ENCODE data around the gene IL16.
"Not testable (repeated sequence)": the region's sequence is repeated elsewhere in the genome, so short reads cannot be mapped to it uniquely, and the experiment has no call there.

IL16 gene

GRCh38 chr15:81206018-81206417 lies 9.3 kb downstream of the IL16 start:
- H3K4me2 ChIP-seq (ENCODE audit: low read length), result no peak overlapping the region
- no peak overlapping the region for H3K9ac ChIP-seq
- H3K36me3 ChIP-seq (ENCODE audit: control insufficient read depth, insufficient read depth, low read length), result no peaks in the 10 kb centered on the region
- H2AFZ ChIP-seq, result no peak overlapping the region
- H3K4me1 ChIP-seq, result no peaks in the 10 kb centered on the region
- H3K4me3 ChIP-seq (ENCODE audit: low read depth, low read length), result no peak overlapping the region
- TF ChIP-seq CTCF (IDR thresholded peaks at IDR 0.05), result no peak
- no peaks in the 10 kb centered on the region for H3K27me3 ChIP-seq (ENCODE audit: control insufficient read depth, insufficient read depth, low read length)
- H3K27ac ChIP-seq, result no peak overlapping the region
- no peaks in the 10 kb centered on the region for H3K9me3 ChIP-seq (ENCODE audit: control insufficient read depth, low read length)
- H3K79me2 ChIP-seq, result no peaks in the 10 kb centered on the region

- H3K4me1 ChIP-seq; H3K9ac ChIP-seq; H3K27me3 ChIP-seq (ENCODE audit: control insufficient read depth, insufficient read depth, low read length); H3K36me3 ChIP-seq (ENCODE audit: control insufficient read depth, insufficient read depth, low read length); H2AFZ ChIP-seq; H3K9me3 ChIP-seq (ENCODE audit: control insufficient read depth, low read length); H3K4me2 ChIP-seq (ENCODE audit: low read length); H3K27ac ChIP-seq; H3K79me2 ChIP-seq; H3K4me3 ChIP-seq (ENCODE audit: low read depth, low read length): not testable (repeated sequence)
These were observed 11.3 kb downstream of the IL16 start for GRCh38 chr15:81207987-81208386.

- H3K36me3 ChIP-seq (ENCODE audit: control insufficient read depth, insufficient read depth, low read length), result no peaks in the 10 kb centered on the region
These were observed 13.0 kb downstream of the IL16 start for GRCh38 chr15:81209635-81210034.

GRCh38 chr15:81211376-81211775 lies 14.7 kb downstream of the IL16 start:
- H3K27me3 ChIP-seq (ENCODE audit: control insufficient read depth, insufficient read depth, low read length), result no peaks in the 10 kb centered on the region
- no peaks in the 10 kb centered on the region for H3K79me2 ChIP-seq
- no peak overlapping the region for H2AFZ ChIP-seq
- no peak overlapping the region for H3K9ac ChIP-seq
- H3K27ac ChIP-seq, result no peak overlapping the region
- H3K4me1 ChIP-seq, result no peaks in the 10 kb centered on the region
- no peak for TF ChIP-seq CTCF (IDR thresholded peaks at IDR 0.05)
- no peak overlapping the region for H3K4me2 ChIP-seq (ENCODE audit: low read length)
- no peak overlapping the region for H3K4me3 ChIP-seq (ENCODE audit: low read depth, low read length)
- no peaks in the 10 kb centered on the region for H3K9me3 ChIP-seq (ENCODE audit: control insufficient read depth, low read length)
- H3K36me3 ChIP-seq (ENCODE audit: control insufficient read depth, insufficient read depth, low read length), result no peaks in the 10 kb centered on the region

More at GRCh38 chr15:81209635-81210034, 13.0 kb downstream of the IL16 start:
- Histone ChIP-seq H3K4me2 (ENCODE audit: low read length) (no peak overlapping the region), H3K27ac (no peak overlapping the region), H3K4me1 (no peaks in the 10 kb centered on the region), H3K9me3 (ENCODE audit: control insufficient read depth, low read length) (no peaks in the 10 kb centered on the region), H3K9ac (no peak overlapping the region), H2AFZ (no peak overlapping the region), H3K27me3 (ENCODE audit: control insufficient read depth, insufficient read depth, low read length) (no peaks in the 10 kb centered on the region), H3K4me3 (ENCODE audit: low read depth, low read length) (no peak overlapping the region), H3K79me2 (no peaks in the 10 kb centered on the region)
- TF ChIP-seq CTCF (IDR thresholded peaks at IDR 0.05), result no peak

- H3K4me2 ChIP-seq (ENCODE audit: low read length), result no peak overlapping the region
- TF ChIP-seq CTCF (IDR thresholded peaks at IDR 0.05), result no peak
- H3K79me2 ChIP-seq, result no peaks in the 10 kb centered on the region
- no peak overlapping the region for H3K27ac ChIP-seq
- no peaks in the 10 kb centered on the region for H3K27me3 ChIP-seq (ENCODE audit: control insufficient read depth, insufficient read depth, low read length)
- H3K36me3 ChIP-seq (ENCODE audit: control insufficient read depth, insufficient read depth, low read length), result no peaks in the 10 kb centered on the region
- H2AFZ ChIP-seq, result no peak overlapping the region
- H3K9ac ChIP-seq, result no peak overlapping the region
- no peak overlapping the region for H3K4me3 ChIP-seq (ENCODE audit: low read depth, low read length)
- H3K9me3 ChIP-seq (ENCODE audit: control insufficient read depth, low read length), result no peaks in the 10 kb centered on the region
- H3K4me1 ChIP-seq, result no peaks in the 10 kb centered on the region
These were observed 17.3 kb downstream of the IL16 start for GRCh38 chr15:81213982-81214381.
